ENCODE measurements around the gene SEZ6L.

Gene SEZ6L

DNA sequence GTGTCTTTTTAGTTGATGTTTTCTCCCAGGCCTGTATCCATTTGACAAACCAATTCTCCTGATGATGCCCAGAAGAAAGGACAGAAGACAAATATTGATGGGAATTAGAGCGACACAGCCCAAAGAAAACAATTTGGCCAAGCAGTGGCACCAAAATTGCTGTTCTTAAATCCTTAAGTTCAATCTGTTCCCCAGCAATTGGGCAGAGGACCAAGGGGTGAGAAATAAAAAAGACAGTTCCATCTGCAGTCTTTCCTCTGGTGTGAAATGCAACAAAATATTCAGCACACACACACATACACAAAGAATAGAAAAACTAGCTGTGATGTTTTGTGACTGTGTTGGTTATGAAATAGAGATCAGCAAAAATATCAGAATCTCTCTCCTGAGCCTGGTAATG is 221.8 kb downstream of the SEZ6L start:
- no peak overlapping the region for H3K27ac ChIP-seq
- no peaks in the 10 kb centered on the region for H3K27me3 ChIP-seq (ENCODE audit: insufficient read depth, low read depth)
- no peaks in the 10 kb centered on the region for H3K4me1 ChIP-seq (ENCODE audit: low read depth, poor library complexity, severe bottlenecking)
- H3K36me3 ChIP-seq (ENCODE audit: insufficient read depth), result no peaks in the 10 kb centered on the region
- TF ChIP-seq, protein P1, sequence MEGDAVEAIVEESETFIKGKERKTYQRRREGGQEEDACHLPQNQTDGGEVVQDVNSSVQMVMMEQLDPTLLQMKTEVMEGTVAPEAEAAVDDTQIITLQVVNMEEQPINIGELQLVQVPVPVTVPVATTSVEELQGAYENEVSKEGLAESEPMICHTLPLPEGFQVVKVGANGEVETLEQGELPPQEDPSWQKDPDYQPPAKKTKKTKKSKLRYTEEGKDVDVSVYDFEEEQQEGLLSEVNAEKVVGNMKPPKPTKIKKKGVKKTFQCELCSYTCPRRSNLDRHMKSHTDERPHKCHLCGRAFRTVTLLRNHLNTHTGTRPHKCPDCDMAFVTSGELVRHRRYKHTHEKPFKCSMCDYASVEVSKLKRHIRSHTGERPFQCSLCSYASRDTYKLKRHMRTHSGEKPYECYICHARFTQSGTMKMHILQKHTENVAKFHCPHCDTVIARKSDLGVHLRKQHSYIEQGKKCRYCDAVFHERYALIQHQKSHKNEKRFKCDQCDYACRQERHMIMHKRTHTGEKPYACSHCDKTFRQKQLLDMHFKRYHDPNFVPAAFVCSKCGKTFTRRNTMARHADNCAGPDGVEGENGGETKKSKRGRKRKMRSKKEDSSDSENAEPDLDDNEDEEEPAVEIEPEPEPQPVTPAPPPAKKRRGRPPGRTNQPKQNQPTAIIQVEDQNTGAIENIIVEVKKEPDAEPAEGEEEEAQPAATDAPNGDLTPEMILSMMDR (conservative IDR thresholded peaks at IDR 0.05; ENCODE audit: low read depth, low read length), result no peak
- H3K79me2 ChIP-seq (ENCODE audit: insufficient read depth, low read depth), result no peaks in the 10 kb centered on the region
- no peak overlapping the region for H3K9ac ChIP-seq
- H3K4me2 ChIP-seq, result no peak overlapping the region
- H2AFZ ChIP-seq (ENCODE audit: low read depth), result no peak overlapping the region
- H3K4me3 ChIP-seq (IDR thresholded peaks at IDR 0.05; ENCODE audit: insufficient read depth, low read depth, low read length), result no peak overlapping the region
- H4K20me1 ChIP-seq (ENCODE audit: insufficient read depth), result no peaks in the 10 kb centered on the region

DNA sequence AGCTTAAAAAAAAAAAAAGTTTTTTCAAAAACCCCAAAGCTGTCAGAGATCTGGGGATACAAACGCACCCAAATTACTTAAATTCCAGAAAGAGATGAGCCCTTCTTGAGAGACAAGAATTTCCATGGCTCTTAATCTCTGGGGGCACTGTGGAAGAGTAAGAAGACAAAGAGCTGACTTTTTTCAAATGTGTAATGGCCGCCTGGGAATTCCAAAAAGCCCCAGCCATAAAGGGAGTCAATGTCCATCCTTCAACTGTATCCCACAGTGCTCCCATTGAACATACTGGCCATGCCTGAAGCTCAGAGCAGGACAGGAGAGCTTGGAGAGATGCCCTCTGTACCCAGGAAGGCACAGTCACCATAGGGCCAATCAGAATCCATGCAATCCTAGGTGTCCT is 222.4 kb downstream of the SEZ6L start:
- Histone ChIP-seq H3K4me2 (no peak overlapping the region), H3K9ac (no peak overlapping the region)

DNA sequence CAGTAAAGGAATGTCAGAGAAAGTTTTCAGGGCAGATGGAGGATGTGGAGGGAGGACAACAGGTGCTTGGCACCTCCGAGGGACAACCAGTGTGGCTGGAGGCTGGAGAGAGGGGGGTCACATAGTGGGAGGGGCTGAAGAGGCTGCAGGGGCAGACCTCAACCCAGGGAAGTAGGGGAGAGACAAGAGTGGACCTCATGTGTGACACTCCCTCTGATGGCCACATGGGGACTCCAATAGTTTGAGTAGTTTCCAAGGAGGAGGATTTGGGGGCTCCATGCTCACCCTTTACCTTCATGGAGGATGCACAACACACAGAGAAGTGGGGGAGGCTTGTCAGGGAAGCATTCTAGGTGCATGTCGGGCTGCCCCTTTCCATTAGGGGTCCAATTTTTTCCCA is 224.7 kb downstream of the SEZ6L start:
- no peak overlapping the region for H2AFZ ChIP-seq (ENCODE audit: low read depth)
- no peaks in the 10 kb centered on the region for H3K27me3 ChIP-seq (ENCODE audit: insufficient read depth, low read depth)
- H3K4me2 ChIP-seq, result no peak overlapping the region
- TF ChIP-seq, protein P1 (conservative IDR thresholded peaks at IDR 0.05; ENCODE audit: low read depth, low read length), result no peak
- no peak overlapping the region for H3K27ac ChIP-seq
- H3K79me2 ChIP-seq (ENCODE audit: insufficient read depth, low read depth), result no peaks in the 10 kb centered on the region
- no peak overlapping the region for H3K9ac ChIP-seq
- no peak overlapping the region for H3K4me3 ChIP-seq (IDR thresholded peaks at IDR 0.05; ENCODE audit: insufficient read depth, low read depth, low read length)
- no peaks in the 10 kb centered on the region for H3K4me1 ChIP-seq (ENCODE audit: low read depth, poor library complexity, severe bottlenecking)
- no peaks in the 10 kb centered on the region for H3K36me3 ChIP-seq (ENCODE audit: insufficient read depth)
- H4K20me1 ChIP-seq (ENCODE audit: insufficient read depth), result no peaks in the 10 kb centered on the region

More for the DNA sequence above, 222.4 kb downstream of the SEZ6L start:
- H3K27me3 ChIP-seq (ENCODE audit: insufficient read depth, low read depth), result no peaks in the 10 kb centered on the region
- no peaks in the 10 kb centered on the region for H4K20me1 ChIP-seq (ENCODE audit: insufficient read depth)
- no peak overlapping the region for H2AFZ ChIP-seq (ENCODE audit: low read depth)
- TF ChIP-seq, protein P1 (conservative IDR thresholded peaks at IDR 0.05; ENCODE audit: low read depth, low read length), result no peak
- no peaks in the 10 kb centered on the region for H3K79me2 ChIP-seq (ENCODE audit: insufficient read depth, low read depth)
- H3K4me3 ChIP-seq (IDR thresholded peaks at IDR 0.05; ENCODE audit: insufficient read depth, low read depth, low read length), result no peak overlapping the region
- H3K4me1 ChIP-seq (ENCODE audit: low read depth, poor library complexity, severe bottlenecking), result no peaks in the 10 kb centered on the region
- H3K27ac ChIP-seq, result no peak overlapping the region
- H3K36me3 ChIP-seq (ENCODE audit: insufficient read depth), result no peaks in the 10 kb centered on the region

DNA sequence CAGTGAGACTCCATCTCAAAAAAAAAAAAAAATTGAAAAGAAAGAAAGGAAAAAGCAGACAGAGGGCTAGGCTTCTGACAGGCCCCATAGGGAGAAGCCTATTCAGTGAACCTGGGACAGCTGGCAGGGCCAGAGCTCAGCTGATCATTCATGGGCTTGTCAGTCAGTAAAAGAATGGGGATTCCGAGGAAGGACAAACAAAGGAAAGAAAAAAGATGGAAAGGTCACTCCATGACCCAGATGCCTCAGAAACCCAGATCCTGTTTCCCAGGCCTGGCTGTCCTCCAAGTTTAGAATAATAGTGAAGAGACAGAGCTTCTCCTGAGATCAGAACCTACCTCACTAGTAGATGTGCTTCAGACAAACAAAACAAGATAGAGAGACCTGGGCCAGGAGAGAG is 225.5 kb downstream of the SEZ6L start:
- no peak overlapping the region for H2AFZ ChIP-seq (ENCODE audit: low read depth)
- no peaks in the 10 kb centered on the region for H4K20me1 ChIP-seq (ENCODE audit: insufficient read depth)
- no peaks in the 10 kb centered on the region for H3K27me3 ChIP-seq (ENCODE audit: insufficient read depth, low read depth)
- no peaks in the 10 kb centered on the region for H3K36me3 ChIP-seq (ENCODE audit: insufficient read depth)
- no peaks in the 10 kb centered on the region for H3K79me2 ChIP-seq (ENCODE audit: insufficient read depth, low read depth)
- no peaks in the 10 kb centered on the region for H3K4me1 ChIP-seq (ENCODE audit: low read depth, poor library complexity, severe bottlenecking)
- TF ChIP-seq, protein P1 (conservative IDR thresholded peaks at IDR 0.05; ENCODE audit: low read depth, low read length), result no peak
- no peak overlapping the region for H3K27ac ChIP-seq
- H3K4me3 ChIP-seq (IDR thresholded peaks at IDR 0.05; ENCODE audit: insufficient read depth, low read depth, low read length), result no peak overlapping the region
- no peak overlapping the region for H3K9ac ChIP-seq
- H3K4me2 ChIP-seq, result no peak overlapping the region

Measured in KMS-11 (cell line).